SK-N-SH (cell line): ENCODE data around the gene MON1A. TPM values are rescaled to one million over a fixed set of nuclear protein-coding genes. Genes with fewer than 3 reads are reported as not detected.

Experiments
- CTCF ChIA-PET: fragments of 300-600, 350-600 bp; formaldehyde crosslinking; extraction: SDS; loops from one replicate; lab custom pipeline; 2021; lab: Yijun Ruan, JAX
- POLR2A ChIA-PET: fragments of 350-600 bp; sonication (Branson Sonifier 250); formaldehyde crosslinking; extraction: SDS; loops from one replicate; lab custom pipeline; 2020; ENCODE audit warnings: antibody characterized with exemption, inconsistent platforms; lab: Yijun Ruan, JAX
- DNase-seq: peaks from one replicate; pipeline ENCODE4 v3.0.0; 2012
- H2AFZ ChIP-seq: fragments of 200-600 bp; sonication (generic); 2 replicates; pipeline ENCODE4 v1.8.1; 2016; ENCODE audit warnings: antibody characterized with exemption, mild to moderate bottlenecking, low read depth
- H3F3A ChIP-seq: fragments of 200-600 bp; sonication (generic); replicated peaks from 2 replicates; pipeline ENCODE3; 2016; ENCODE audit warnings: antibody characterized with exemption, mild to moderate bottlenecking; ENCODE audit not compliant: insufficient read depth
- H3K27ac ChIP-seq, 2 experiments: fragments of 200-500 bp in 1 of 2; fragments of 200-600 bp in 1 of 2; sonication (Bioruptor generic) in 1 of 2; sonication (generic), shearing (Covaris generic) in 1 of 2; 2 replicates each; pipeline versions ENCODE4 v1.5.1 to v1.6.1; 2014 to 2016; ENCODE audit warnings: low read depth in 2 of 2, inconsistent platforms in 1 of 2, low read length in 1 of 2, mild to moderate bottlenecking in 1 of 2, mixed read lengths in 1 of 2
- H3K27me3 ChIP-seq: fragments of 200-600 bp; sonication (generic), shearing (Covaris generic); 2 replicates; pipeline ENCODE4 v1.6.1; 2016; ENCODE audit warnings: mixed run types; ENCODE audit not compliant: insufficient read depth
- H3K36me3 ChIP-seq, 2 experiments: fragments of 200-500 bp in 1 of 2; fragments of 200-600 bp in 1 of 2; sonication (Bioruptor generic) in 1 of 2; sonication (generic) in 1 of 2; replicated peaks in 1 of 2; 2 replicates each; pipeline versions ENCODE3 to v1.5.1; 2014 to 2016; ENCODE audit warnings: low read length in 1 of 2, mild to moderate bottlenecking in 1 of 2; ENCODE audit not compliant: insufficient read depth in 2 of 2, control insufficient read depth in 1 of 2
- H3K4me1 ChIP-seq, 2 experiments: fragments of 200-500 bp in 1 of 2; fragments of 200-600 bp in 1 of 2; sonication (Bioruptor generic) in 1 of 2; sonication (generic), shearing (Covaris generic) in 1 of 2; 2 replicates each; pipeline versions ENCODE4 v1.5.1 to v1.6.1; 2014 to 2016; ENCODE audit warnings: low read depth in 1 of 2, low read length in 1 of 2, mixed run types in 1 of 2; ENCODE audit not compliant: insufficient read depth in 2 of 2, control insufficient read depth in 1 of 2
- H3K4me2 ChIP-seq: fragments of 200-600 bp; sonication (generic), shearing (Covaris generic); 2 replicates; pipeline ENCODE4 v1.6.1; 2017; ENCODE audit warnings: mixed run types
- H3K4me3 ChIP-seq, 2 experiments: fragments of 200-500 bp in 1 of 2; fragments of 200-600 bp in 1 of 2; sonication (Bioruptor generic) in 1 of 2; sonication (generic), shearing (Covaris generic) in 1 of 2; 2 replicates each; pipeline versions ENCODE4 v1.5.1 to v1.8.1; 2014 to 2016; ENCODE audit warnings: low read depth in 2 of 2, inconsistent platforms in 1 of 2, low read length in 1 of 2, mild to moderate bottlenecking in 1 of 2, mixed read lengths in 1 of 2, moderate library complexity in 1 of 2
- H3K79me2 ChIP-seq: fragments of 200-600 bp; sonication (generic); 2 replicates; pipeline ENCODE4 v1.8.1; 2017; ENCODE audit warnings: mild to moderate bottlenecking; ENCODE audit not compliant: insufficient read depth
- H3K9ac ChIP-seq: fragments of 200-600 bp; sonication (generic); 2 replicates; pipeline ENCODE4 v1.6.1; 2017; ENCODE audit warnings: mixed run types
- H3K9me2 ChIP-seq: fragments of 200-600 bp; sonication (generic); 2 replicates; pipeline ENCODE4 v1.6.1; 2017; ENCODE audit warnings: mixed run types
- H3K9me3 ChIP-seq: fragments of 200-600 bp; sonication (generic); 2 replicates; pipeline ENCODE4 v1.6.1; 2017; ENCODE audit warnings: mixed run types, mild to moderate bottlenecking, moderate library complexity
- H4K20me1 ChIP-seq: fragments of 200-600 bp; sonication (generic); 2 replicates; pipeline ENCODE4 v1.6.1; 2017; ENCODE audit warnings: mild to moderate bottlenecking, mixed run types; ENCODE audit not compliant: insufficient read depth
- CHD2 ChIP-seq: fragments of 150-350 bp; IDR thresholded peaks from 2 replicates; pipeline ENCODE4 v1.6.1; 2018; ENCODE audit warnings: low read length; ENCODE audit not compliant: partially characterized antibody
- ELF1 ChIP-seq: IDR thresholded peaks from 2 replicates; pipeline ENCODE4 v1.4.0; 2012
- EP300 ChIP-seq, 2 experiments: IDR thresholded peaks; 2 replicates each; pipeline versions ENCODE4 v1.4.0 to v1.6.1; 2012; ENCODE audit warnings: borderline replicate concordance in 1 of 2, low read depth in 1 of 2, low read length in 1 of 2
- FOSL2 ChIP-seq: IDR thresholded peaks from 2 replicates; pipeline ENCODE4 v1.4.0; 2012; ENCODE audit warnings: low read depth, mild to moderate bottlenecking, moderate library complexity, borderline replicate concordance
- FOXM1 ChIP-seq: IDR thresholded peaks from 2 replicates; pipeline ENCODE4 v1.4.0; 2012; ENCODE audit warnings: low read depth, mild to moderate bottlenecking
- GABPA ChIP-seq: IDR thresholded peaks from 2 replicates; pipeline ENCODE4 v1.4.0; 2012; ENCODE audit warnings: low read depth, mild to moderate bottlenecking
- GATA2 ChIP-seq: sonication (generic); formaldehyde crosslinking; IDR thresholded peaks from 2 replicates; pipeline ENCODE4 v1.5.0; 2020; ENCODE audit warnings: mild to moderate bottlenecking, missing genetic modification reagents
- MEF2A ChIP-seq: IDR thresholded peaks from 2 replicates; pipeline ENCODE4 v1.4.0; 2012; ENCODE audit warnings: low read depth, borderline replicate concordance
- MXI1 ChIP-seq: IDR thresholded peaks from 2 replicates; pipeline ENCODE4 v1.6.1; 2012; ENCODE audit warnings: mild to moderate bottlenecking, low read depth, low read length, improper control_type of control experiment
- NFIC ChIP-seq: IDR thresholded peaks from 2 replicates; pipeline ENCODE4 v1.4.0; 2012; ENCODE audit warnings: borderline replicate concordance
- NRF1 ChIP-seq: IDR thresholded peaks from 2 replicates; pipeline ENCODE4 v1.6.1; 2012; ENCODE audit warnings: low read depth, mild to moderate bottlenecking, low read length
- POLR2AphosphoS5 ChIP-seq: IDR thresholded peaks from 2 replicates; pipeline ENCODE4 v1.6.1; 2012; ENCODE audit warnings: low read depth, low read length
- RAD21 ChIP-seq: IDR thresholded peaks from 2 replicates; pipeline ENCODE4 v1.6.1; 2012; ENCODE audit warnings: mild to moderate bottlenecking, low read length
- RFX5 ChIP-seq: IDR thresholded peaks from 2 replicates; pipeline ENCODE4 v1.6.1; 2012; ENCODE audit warnings: mild to moderate bottlenecking, improper control_type of control experiment, low read length
- RXRA ChIP-seq: IDR thresholded peaks from 2 replicates; pipeline ENCODE4 v1.4.0; 2012; ENCODE audit warnings: low read depth, mild to moderate bottlenecking, borderline replicate concordance
- SMC3 ChIP-seq: IDR thresholded peaks from 2 replicates; pipeline ENCODE4 v1.6.1; 2012; ENCODE audit warnings: low read depth, low read length, improper control_type of control experiment
- TAF1 ChIP-seq: IDR thresholded peaks from 2 replicates; pipeline ENCODE4 v1.6.1; 2012; ENCODE audit warnings: low read depth, mild to moderate bottlenecking, low read length, moderate library complexity, borderline replicate concordance
- TCF12 ChIP-seq: IDR thresholded peaks from 2 replicates; pipeline ENCODE4 v1.4.0; 2012
- TEAD4 ChIP-seq: IDR thresholded peaks from 2 replicates; pipeline ENCODE4 v1.4.0; 2012; ENCODE audit warnings: mild to moderate bottlenecking, borderline replicate concordance; ENCODE audit not compliant: insufficient read depth
- YY1 ChIP-seq: IDR thresholded peaks from 2 replicates; pipeline ENCODE4 v1.4.0; 2012; ENCODE audit warnings: low read depth, mild to moderate bottlenecking
- WGBS: methylation state at CpG from one replicate; pipeline ENCODE4 v1.1.6; 2017; ENCODE audit warnings: low lambda C conversion rate; 5-methylcytosine and 5-hydroxymethylcytosine counted together
- polyA plus RNA-seq, 3 experiments: library from polyadenylated mRNA; depleted of rRNA; stranded (reverse); fragments of >200 nt; gene quantifications; 2 replicates each; pipeline ENCODE4 v1.2.3, GENCODE V29; 2012
- TF ChIP-seq, protein P1 (sequence below): IDR thresholded peaks from 2 replicates; pipeline ENCODE4; 2012
- TF ChIP-seq, protein P2 (sequence below): IDR thresholded peaks from 2 replicates; pipeline ENCODE4 v1.4.0; 2012; ENCODE audit warnings: low read depth, borderline replicate concordance

MON1A gene
- polyA plus RNA-seq, 1 of the 3 experiments (the other 2 are of a cell fraction), result 12.0 TPM

DNA sequence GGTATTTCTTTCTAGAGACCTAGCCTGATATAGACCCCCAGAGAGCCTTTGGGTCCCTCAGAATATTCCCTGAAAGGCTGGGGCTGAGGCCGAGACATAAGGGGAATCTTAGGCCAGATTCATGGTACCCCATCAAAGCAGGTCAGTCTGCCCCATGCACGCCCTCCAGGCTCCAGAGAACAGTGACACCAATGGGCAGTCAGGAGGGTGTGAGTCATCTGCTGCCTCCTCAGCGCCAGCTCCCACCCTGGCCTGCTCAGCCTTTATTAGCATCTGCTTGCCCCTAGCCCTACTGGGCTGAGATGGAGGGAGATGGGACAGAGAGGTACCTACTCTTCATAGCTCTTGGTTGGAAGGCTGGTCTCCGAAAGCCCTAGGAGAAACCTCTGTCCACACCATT, 45.6 kb downstream of the MON1A start:
- WGBS, result 63% methylated on average over 2 of the region's 4 CpGs
- POLR2A ChIA-PET, result no interaction called here

DNA sequence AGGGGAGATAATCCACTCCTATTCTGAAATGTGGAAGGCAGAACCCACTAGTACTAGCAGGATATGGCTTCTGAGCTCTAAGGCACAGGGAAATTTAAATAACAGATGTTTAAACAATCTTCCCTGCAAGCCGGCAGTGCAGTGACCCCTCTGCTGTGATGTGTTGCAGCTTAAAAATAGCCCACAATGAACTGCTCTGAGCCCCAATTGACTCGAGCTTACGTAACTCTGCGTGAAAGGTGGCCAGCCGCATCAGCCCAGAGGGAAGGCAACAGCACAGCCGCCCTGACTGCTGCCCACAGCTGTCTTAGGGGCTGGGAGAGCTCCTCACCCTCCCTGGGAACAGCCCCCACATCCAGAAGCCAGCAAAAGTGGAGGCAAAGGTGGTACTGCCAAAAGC, 47.4 kb downstream of the MON1A start:
- WGBS, result 38% methylated on average over 3 of the region's 6 CpGs
- DNase-seq, result no peak

More for the DNA sequence above, 45.6 kb downstream of the MON1A start:
- Histone ChIP-seq H2AFZ (no peak overlapping the region), H3K27me3 (no peaks in the 10 kb centered on the region), H3K79me2 (no peaks in the 10 kb centered on the region), H3K36me3 (no peaks in the 10 kb centered on the region), H3K9me3 (no peaks in the 10 kb centered on the region), H3K4me3 (no peak overlapping the region), H3K9ac (no peak overlapping the region), H3K4me1 (no peaks in the 10 kb centered on the region), H3F3A (no peaks in the 10 kb centered on the region), H3K9me2 (no peaks in the 10 kb centered on the region), H3K4me2 (no peak overlapping the region), H3K27ac (no peak overlapping the region), H4K20me1 (no peaks in the 10 kb centered on the region)
- no peak for TF ChIP-seq NRF1
- no peak for TF ChIP-seq MEF2A
- TF ChIP-seq TAF1, result no peak
- no peak for TF ChIP-seq POLR2AphosphoS5
- no peak for TF ChIP-seq ELF1
- TF ChIP-seq NFIC, result no peak
- CTCF ChIA-PET, result interaction anchor here (1.0 to 2.3 kb wide), 3 partner anchors 16 to 81 kb away, joined by 5 to 6 read pairs (median 6); partner anchors contain the start of gene INKA1
- DNase-seq, result no peak

DNA sequence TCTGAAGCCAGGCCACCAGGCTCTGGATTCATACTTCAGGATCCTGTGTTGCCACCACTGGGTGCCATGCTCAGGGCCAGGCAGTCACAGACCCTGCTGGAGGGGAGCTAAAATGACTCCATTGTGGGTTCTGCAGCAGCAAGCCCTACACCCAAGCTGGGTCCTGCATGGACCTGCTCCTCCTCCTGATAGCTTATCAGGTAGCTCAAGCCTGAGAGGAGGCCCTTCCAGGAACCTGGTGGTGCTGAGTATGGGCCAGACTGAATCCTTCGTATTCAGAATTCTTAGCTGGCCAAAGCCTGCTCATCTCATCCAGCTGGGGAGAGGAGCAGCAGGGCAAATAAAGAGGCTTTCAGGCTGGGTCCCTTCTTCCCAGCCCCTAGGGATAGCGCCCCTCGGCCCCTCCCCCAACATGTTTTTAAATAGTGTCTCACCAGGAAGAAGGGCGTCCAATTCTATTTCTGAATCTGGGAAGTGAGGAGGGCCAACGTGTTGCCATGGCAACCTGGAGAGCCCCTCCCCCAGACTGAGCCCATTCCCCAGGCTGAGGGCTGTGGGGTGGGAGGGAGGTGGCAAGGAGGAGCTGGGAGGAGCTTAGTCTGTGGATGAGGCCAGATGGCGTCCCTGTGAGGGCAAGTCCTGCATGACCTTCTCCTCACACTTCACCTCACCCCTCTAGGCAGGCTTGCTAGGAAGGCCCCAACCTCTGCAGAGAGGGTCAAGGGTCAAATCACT, 48.9 kb downstream of the MON1A start:
- no peaks in the 10 kb centered on the region for H3K9me3 ChIP-seq
- H3K36me3 ChIP-seq, result no peaks in the 10 kb centered on the region
- no peaks in the 10 kb centered on the region for H3K9me2 ChIP-seq
- H3K4me1 ChIP-seq, result no peaks in the 10 kb centered on the region
- no peak overlapping the region for H3K9ac ChIP-seq
- no peak overlapping the region for H3K4me3 ChIP-seq
- CTCF ChIA-PET, result interaction anchor here (1.3 to 2.0 kb wide), 3 partner anchors 10 to 42 kb away, joined by 4 to 6 read pairs (median 5); partner anchors contain the start of gene CAMKV
- no peaks in the 10 kb centered on the region for H4K20me1 ChIP-seq
- POLR2A ChIA-PET, result interaction anchor here (0.6 to 1.2 kb wide), 2 partner anchors 56 to 59 kb away, joined by 3 to 4 read pairs; partner anchors contain the start of gene RBM6
- H3K4me2 ChIP-seq, result no peak overlapping the region
- H3F3A ChIP-seq, result no peaks in the 10 kb centered on the region
- no peaks in the 10 kb centered on the region; the same call in 1 of the 2 replicates for H3K27me3 ChIP-seq
- DNase-seq, result no peak
- no peaks in the 10 kb centered on the region for H3K79me2 ChIP-seq
- H3K27ac ChIP-seq, result no peak overlapping the region
- WGBS, result 43% methylated on average over 5 of the region's 6 CpGs
- H2AFZ ChIP-seq, result no peak overlapping the region
- TF ChIP-seq ELF1 (no peak), FOXM1 (no peak), CHD2 (no peak), TCF12 (no peak), MXI1 (no peak), EP300 (IDR thresholded peaks at IDR 0.05; ENCODE audit: borderline replicate concordance in 1 of 2, low read depth in 1 of 2, low read length in 1 of 2) (no peak), SMC3 (no peak), RFX5 (no peak), GATA2 (no peak), RXRA (no peak), TAF1 (no peak), RAD21 (no peak), FOSL2 (no peak), YY1 (no peak), GABPA (no peak), TEAD4 (no peak)
- TF ChIP-seq, protein P1, sequence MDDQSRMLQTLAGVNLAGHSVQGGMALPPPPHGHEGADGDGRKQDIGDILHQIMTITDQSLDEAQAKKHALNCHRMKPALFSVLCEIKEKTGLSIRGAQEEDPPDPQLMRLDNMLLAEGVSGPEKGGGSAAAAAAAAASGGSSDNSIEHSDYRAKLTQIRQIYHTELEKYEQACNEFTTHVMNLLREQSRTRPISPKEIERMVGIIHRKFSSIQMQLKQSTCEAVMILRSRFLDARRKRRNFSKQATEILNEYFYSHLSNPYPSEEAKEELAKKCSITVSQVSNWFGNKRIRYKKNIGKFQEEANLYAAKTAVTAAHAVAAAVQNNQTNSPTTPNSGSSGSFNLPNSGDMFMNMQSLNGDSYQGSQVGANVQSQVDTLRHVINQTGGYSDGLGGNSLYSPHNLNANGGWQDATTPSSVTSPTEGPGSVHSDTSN, result no peak
- TF ChIP-seq, protein P2, sequence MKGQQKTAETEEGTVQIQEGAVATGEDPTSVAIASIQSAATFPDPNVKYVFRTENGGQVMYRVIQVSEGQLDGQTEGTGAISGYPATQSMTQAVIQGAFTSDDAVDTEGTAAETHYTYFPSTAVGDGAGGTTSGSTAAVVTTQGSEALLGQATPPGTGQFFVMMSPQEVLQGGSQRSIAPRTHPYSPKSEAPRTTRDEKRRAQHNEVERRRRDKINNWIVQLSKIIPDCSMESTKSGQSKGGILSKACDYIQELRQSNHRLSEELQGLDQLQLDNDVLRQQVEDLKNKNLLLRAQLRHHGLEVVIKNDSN, result no peak
- TF ChIP-seq, all 33 proteins: peak for 0

More for the DNA sequence above, 47.4 kb downstream of the MON1A start:
- Histone ChIP-seq H4K20me1 (no peaks in the 10 kb centered on the region), H3K4me3 (no peak overlapping the region), H3F3A (no peaks in the 10 kb centered on the region), H2AFZ (no peak overlapping the region), H3K9ac (no peak overlapping the region), H3K27ac (no peak overlapping the region), H3K27me3 (no peaks in the 10 kb centered on the region), H3K36me3 (no peaks in the 10 kb centered on the region), H3K9me3 (no peaks in the 10 kb centered on the region), H3K4me1 (no peaks in the 10 kb centered on the region), H3K4me2 (no peak overlapping the region), H3K9me2 (no peaks in the 10 kb centered on the region), H3K79me2 (no peaks in the 10 kb centered on the region)
- ChIA-PET CTCF (interaction anchor here (0.6 to 2.0 kb wide), 7 partner anchors 9 to 343 kb away, joined by 3 to 6 read pairs (median 4); partner anchors contain the start of gene CAMKV), POLR2A (no interaction called here)
- TF ChIP-seq RXRA (no peak), MXI1 (no peak)
